D341Med (cell line): Measurements from ENCODE around the gene LRTM2.

Experiments
- DNase-seq: peaks from one replicate; pipeline ENCODE4 v3.0.0; 2012; ENCODE audit warnings: low spot score

The LRTM2 gene

DNA sequence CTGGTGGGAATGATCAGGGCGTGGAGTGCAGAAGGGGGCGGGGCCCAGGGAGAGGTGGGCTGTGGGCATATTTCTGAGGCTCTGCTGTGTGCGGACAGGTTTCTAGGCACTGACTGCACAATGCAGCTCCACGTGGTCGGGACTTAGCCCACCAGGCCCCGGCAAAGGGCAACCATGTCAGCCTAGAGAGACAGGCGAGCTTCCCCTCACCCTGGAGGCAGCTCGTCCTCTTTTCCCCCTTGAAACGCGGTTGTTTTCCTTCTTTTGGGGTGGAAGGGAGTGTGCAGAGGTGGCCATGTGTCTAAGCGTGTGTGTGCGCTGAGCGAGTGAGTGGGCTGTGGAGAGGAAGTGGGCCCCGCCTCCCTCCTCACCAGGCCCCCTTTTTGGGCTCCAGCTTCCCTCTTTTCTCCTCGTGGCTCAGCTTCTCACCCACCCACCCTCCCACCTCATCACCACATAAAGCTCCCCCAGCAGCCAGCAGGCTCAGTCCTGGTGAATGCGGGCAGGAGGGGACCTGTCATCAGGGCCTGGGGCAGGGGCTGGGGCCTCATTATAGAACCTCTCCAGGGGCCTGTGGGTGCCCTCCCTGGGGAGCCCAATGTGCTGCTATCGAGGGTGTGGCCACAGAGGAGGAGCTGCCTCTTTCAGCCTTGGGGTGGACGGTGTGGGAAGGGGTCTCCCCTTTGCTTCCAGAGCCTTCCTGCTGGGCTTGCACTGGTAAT is 22.0 kb downstream of the LRTM2 start:
- DNase-seq = no peak

DNA sequence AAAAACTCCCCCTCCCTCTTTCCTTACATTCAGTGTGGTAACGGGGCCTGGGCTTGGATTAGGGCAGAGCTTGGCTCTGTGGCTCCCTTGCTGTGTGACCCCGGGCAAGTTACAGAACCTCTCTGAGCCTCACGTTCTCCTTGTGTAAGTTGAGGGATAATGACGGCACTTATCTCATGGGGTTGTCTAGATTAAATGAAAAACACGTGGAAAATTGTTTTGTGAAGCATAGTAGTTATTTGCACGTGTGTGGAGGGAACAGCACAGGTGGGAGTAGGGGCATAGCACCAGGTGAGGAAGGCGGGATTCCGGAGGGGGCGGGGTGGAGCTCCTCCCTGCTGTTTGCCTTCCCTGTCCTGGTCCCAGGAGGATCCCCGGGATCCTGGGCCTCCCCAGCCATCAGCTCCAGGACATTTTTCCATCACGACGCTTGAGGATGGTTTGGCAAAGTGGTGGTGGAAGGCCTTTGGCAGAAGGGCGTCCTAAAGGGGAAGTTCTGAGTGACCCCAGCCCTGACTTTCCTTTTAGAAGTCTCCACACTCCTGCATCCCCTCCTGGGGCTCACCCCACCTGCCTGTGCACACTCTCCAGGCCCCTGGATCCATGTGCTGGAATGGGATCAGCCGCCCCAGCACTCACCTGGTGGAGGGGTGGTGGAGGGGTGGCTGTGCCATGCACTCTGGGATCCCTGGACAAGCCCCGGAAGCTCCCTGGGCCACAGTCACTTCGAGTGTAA is 22.7 kb downstream of the LRTM2 start:
- DNase-seq = no peak

DNA sequence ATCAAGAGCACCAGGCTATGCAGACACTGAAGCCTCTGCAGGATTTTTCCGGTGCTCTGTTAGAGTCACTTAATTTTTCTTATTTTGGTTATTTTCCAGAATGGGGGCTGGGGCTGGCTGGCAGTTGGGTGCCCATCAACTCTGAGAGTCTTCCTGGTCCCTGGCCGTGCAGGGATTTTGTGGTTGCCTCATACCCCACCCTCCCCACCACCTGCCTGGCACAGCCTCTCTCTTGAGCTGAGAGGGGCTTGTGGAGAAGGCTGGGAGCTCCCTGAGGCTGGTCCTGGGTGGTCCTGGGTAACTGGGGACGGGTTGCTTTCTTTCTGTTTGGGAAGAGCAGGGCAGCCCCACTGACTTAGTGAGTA is 23.3 kb downstream of the LRTM2 start:
- DNase-seq = no peak

DNA sequence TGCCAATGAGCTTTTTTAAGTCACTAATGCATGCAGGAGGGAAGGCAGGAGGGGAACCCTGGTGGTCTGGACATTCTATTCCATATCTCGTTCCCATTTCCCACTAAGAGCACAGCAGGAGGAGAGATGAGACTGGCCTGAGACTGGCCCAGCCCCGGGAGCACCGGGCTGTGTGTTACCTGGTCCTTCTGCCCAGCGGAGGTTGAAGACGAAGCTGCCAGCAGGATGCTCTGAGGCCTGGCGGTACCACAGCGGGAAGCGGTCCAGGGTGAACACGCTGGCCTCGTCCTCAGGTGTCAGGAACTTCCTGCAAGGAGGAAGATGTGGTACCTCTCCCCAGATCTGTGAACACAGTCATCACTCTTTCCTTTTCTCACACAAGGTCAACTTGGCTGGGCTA is 23.9 kb downstream of the LRTM2 start:
- no peak for DNase-seq

DNA sequence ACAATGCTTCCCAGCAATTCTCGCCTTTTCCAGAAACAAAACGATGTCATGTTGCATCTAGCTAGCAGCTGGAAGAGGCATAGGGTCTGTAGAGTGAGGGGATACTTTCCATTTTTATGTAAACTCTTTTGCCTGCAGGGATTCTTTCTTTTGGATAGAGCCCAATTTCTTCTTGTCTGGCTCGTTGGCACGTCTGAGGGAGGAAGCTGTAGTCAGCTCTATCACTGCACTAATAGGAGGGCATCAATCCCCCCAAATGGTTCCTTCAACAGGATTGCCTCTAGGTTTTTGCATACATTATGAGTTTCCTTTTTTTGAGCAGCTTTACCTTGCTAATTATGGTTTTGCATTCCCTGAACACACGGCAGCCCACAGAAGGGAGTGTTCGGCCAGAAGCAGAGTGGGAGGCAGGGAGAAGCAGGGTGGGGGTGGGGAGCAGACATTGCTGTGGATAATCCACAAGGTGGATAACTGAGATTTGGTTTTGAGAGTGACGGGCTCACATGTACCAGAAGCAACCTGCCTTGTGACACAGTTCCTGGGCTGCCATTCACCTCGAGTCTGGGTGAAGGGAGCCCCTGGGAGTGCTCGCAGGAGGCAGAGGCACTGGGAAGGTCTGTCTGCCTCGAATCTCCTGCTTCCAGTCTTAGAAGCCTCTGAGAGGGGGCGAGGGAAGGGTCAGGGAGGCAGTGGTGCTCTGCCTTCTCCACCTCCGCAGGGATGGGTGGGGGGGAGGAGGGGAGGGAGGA is 24.5 kb downstream of the LRTM2 start:
- DNase-seq = no peak

DNA sequence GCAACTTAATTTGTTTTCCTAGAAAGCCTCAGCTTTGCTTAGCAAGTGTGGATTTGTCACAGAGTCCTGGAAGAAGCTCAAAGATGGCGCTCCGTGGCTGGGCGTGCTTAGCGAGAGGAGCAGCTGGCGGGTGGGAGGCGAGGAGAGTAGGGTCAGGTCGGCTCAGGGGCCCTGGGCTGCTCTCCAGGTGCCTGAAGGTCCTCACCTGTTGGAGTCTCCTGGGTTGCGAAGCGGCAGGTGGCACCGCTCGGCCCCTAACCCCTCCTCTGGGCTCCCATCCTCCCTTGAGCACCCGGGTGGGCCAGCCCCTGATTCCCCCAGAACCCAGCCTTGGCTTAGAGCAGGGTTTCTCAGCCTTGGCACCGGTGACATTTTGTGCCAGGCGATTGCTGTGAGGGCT is 25.1 kb downstream of the LRTM2 start:
- no peak for DNase-seq

DNA sequence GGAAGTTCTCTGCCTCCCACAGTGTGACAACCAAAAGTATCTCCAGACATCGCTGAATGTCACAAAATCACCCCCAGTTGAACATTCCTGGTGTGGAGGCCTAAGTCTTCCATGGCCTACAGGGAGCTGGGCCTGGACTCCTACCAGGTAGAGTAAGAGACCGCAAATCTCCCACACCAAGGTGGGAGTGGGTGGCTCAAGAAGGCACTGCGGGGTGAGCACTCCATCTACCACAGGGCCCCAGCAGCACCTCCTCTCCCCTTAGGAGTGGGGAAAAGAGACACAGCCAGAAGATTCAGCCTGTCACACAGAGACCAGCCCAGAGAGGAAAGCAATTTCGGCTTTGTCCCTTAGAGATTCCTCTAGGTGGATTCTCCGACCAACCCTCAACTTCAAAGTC is 25.5 kb downstream of the LRTM2 start:
- no peak for DNase-seq

DNA sequence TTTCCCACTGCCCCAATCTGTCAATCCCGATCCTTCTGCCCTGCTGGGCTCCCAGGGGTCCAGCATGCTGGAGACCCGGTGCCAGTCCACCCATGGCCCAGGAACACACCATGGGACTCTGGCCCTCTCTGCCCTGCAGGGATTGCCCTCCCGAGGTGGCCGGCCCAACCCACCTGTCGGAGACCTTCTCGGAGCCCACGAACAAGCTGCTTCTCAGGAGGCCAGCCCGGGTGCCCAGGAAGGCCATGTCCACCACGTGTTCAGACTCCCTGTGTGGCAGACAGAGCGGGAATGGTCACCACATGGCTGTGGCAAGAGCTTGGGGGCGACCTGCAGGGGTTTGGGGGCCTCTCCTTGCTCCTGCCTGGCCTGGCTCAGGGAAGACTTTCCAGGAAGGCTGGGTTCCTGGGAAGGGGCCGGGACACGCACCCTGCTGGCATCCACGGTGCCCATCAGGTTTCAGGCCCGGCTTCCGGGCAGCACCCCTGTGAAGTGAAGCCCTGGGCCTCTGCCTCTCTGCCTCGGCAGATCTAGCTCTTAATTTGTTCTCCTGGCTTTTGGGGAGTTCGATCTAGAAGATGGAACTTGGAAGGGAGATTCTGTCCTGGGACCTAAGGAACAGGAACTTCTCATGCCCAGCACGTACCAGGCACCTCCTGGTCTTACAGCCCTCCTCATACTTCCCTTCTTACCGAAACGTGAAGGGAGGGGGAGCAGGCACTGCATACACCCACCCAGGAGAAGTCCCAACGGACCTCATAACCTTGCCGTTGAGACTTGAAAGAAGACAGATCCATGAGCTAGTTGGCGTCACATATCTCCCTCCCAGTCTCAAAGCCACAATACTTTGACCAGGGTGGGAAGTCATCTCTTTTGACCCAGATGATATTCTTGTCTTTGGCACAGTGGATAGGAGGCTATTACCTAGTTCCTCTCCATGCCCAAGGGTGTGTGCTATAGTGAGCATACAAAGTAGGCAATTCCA is 26.3 kb downstream of the LRTM2 start:
- DNase-seq = no peak

DNA sequence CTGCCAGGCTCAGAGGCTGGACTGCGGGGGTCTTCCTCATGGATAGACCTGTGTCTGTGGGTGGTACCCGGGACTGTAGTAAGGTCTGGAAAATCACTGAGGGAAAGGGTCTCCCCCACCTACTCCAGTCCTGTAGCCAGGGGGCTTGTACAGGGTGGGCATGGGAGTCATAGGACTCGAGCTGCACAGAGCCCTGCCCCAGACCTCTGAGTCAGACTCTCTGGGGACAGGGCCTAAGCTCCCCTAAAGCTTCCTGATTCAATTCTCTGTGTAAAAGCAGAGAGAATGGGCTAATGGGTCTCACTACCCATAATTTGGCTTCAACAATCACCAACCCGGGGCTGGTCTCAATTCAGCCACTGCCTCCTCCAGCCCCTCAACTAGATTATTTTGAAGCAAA is 27.0 kb downstream of the LRTM2 start:
- no peak for DNase-seq

DNA sequence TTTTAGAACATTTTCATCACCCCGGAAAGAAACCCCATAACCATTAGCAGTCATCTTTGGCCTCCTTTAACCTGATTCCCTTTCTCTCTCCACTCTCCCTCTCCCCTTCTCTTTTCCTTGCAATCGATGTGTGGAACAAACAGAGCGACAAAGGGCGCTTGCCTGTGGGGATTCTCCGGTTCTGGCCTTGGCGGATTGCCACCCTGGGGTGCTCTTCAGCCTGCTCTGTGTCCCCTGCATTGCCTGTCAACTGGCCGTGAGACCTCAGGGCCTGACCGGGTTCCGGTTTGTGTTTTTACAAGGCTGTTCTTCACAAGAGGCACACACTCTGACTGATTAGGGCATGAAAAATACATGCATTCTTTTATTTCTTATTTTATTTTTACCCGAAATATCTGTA is 27.8 kb downstream of the LRTM2 start:
- no peak for DNase-seq

DNA sequence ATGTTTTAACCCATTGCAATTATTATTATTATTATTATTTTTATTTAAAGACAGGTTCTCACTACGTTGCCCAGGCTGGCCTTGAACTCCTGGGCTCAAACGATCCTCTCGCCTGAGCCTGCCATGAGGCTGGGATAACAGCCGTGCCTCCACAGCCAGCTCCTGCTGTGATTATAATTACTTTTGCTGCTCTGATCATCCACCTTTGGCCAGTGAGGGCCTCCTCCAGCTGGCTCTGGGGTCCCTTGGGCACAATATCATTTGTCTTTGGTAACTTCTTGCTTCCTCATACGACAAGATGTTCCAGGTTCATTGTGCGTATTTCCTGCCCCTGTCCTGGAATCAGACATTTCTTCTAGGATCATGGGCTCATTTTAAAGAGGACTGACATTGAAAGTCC is 28.4 kb downstream of the LRTM2 start:
- DNase-seq = no peak

DNA sequence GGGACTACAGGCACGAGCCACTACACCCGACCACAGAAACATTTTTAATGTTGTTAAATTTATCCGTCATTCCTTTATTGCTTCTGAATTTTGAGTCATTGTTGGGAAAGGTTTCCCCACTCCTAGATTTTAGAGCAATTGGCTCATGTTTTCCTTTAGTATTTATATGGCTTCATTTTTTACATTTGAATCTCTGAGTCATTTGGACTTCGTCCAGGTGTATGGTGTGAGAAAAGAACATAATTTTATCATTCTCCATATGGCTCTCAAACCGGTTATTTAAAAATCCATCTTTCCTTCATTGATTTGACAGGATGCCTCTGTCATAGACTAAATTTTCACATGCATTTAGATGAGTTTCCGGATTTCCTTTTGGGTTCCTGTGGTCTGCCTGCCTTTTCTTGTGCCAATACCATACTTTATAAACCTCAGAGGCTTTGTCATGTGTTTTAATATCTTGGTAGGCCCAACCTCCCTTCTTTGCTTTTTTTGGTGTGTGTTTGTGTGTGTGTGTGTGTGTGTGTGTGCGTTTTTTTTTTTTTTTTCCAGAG is 30.9 kb downstream of the LRTM2 start:
- no peak for DNase-seq

DNA sequence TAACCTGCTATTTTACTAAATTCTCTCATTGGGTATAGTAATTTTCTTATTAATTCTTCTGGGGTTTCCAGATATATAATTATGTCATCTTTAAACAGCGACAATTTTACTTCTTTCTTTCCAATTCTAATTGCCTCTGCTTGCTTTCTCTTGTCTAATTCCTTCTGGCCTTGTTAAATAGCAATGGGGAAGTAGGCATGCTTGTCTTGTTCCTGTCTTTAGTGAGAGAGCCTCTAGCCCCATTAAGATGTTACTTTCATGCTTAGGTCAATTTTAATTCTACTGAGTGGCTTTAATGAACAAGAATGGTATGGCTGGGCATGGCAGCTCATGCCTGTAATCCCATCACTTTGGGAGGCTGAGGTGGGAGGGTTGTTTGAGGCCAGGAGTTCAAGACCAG is 31.7 kb downstream of the LRTM2 start:
- no peak for DNase-seq

DNA sequence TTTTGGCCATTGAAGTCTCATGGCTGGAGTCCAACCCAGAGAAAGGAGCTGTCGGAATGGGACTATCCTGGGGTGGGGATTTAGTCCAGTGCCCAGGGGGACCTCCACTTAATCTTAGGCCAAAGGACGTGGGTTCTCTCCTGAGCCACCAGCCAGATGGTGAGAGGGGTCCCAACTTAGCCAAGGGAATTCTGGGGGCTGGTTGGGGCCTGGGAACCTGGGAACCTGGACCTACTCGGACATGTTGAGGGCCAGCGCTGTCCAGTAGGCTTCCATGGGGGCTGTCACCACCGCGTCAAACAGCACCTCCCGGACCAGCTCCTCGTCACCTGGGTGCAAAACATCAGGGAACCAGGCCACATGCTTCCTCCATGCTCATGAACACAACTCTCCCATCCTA is 33.4 kb downstream of the LRTM2 start:
- DNase-seq = no peak

DNA sequence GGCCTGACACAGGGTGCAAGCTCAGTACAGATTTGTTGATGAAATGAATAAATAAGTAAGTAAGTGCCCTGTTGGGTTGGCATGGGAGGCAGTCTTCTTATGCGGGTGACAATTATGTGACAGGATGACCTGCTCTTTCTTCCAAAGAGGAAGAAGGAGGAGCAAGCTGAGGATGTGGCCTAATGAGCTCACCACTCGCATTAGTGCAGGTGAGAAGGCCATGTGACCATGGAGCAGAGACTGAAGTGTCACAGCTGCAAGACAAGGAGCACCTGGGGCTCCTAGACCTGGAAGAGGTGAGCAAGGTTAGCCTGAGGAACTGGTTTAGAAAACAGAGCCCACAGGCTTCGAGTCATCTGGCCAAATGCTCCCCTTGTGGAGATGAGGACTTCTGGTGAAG is 34.9 kb downstream of the LRTM2 start:
- no peak for DNase-seq

DNA sequence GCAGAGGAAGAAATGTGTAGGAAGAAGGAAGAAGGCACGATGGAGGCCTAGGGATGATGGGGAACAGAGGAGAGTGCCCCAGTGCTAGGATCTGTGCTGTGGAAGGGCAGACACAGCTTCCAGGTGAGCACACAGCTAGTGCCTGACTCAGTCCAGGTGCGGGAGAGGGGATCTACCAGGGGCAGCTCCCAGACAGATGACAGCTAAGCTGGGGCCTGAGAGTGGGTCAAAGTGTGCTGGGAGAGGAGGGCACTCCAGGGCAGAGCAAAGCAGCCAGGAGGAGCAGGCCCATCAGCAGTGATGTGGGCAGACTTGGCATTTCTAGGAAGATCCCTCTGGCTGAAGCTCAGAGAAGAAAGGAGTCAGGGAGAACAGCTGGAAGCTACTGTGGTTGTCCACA is 36.7 kb downstream of the LRTM2 start:
- no peak for DNase-seq

DNA sequence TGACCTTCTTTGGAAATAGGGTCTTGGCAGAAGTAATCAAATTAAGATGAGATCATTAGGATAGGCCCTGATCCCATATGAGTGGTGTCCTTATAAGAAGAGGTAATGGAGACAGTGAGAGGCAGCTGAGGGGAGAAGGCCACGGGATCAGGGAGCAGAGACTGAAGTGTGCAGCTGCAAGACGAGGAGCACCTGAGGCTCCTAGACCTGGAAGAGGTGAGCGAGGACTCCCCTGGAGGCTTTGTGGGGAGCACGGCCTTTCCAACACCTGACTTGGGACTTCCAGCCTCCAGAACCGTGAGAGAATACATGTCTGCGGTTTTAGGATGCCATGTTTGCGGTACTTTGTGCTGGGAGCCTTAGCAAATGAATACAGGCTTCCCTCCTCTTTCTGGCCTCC is 37.5 kb downstream of the LRTM2 start:
- DNase-seq = no peak

DNA sequence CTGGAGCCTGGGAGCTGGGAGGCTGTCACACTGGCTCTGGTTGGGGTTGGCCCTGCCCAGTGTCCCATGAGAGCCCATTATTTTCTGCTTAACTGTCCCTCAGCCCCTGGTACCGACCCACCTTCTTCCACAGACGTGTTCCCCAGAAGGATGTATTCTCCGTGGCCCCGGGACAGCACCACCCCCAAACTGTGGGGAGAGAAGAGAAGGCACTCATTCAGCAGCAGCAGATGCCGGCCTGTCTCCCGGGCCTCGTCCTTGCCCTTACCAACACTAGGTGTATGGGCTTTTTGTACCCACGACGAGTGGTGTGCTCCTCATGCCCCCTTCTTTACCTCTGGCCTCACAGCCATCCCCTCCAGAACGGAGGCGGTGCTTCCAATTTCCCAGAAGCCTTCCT is 38.1 kb downstream of the LRTM2 start:
- DNase-seq = no peak

DNA sequence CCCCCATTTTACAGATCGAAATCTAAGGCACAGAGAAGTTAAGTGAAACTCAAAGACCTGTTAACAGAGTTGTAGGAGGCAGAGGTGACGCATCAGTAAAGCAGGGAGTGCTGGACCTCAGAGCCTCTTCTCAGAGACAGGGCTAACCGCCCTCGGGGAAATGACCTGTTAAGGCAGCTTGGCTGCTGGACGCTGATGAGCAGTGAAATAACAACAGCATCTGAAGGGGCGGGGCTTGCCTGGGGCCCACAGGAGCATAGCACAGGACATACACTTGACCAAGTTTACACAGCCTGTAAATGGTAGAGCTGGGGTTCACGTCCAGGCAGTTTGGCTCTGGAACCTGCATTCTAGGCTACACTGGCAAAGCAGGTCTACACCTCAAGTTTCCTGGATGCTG is 39.3 kb downstream of the LRTM2 start:
- no peak for DNase-seq

DNA sequence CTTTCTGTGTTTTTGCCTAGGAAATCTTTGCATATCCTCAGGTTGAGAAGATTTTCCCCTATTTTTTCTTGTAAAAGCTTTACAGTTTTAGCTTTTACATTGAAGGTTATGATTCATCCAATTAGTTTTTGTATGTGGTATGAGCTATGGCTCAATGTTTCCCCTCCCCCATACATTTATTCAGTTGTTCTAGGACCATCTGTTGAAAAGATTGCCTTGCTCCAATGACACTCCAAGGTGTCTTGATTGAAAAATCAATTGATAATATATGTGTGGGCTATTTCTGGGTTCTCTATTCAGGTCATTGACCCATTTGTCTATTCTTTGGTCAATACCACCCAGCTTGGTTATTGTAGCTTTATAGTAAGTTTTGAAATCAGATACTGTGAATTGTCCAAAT is 42.6 kb downstream of the LRTM2 start:
- no peak for DNase-seq

DNA sequence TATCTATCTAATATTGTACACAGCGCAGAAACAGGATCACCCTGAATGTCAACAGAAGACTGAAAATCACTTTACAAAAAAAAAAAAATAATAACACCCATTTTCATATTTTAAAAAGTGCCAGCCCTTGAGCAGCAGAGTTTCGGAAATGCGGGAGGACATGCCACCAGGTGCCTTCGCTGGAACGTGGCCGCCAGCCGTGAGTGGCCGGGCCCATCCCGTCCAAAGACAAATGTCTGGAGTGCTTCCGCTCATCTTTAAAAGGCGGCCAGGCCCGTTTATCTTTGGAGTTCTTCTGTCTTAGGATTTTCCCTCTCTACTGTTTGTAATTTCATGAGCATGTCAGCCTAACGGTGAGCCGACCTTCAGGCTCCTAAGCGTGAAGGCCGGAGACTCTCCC is 43.5 kb downstream of the LRTM2 start:
- no peak for DNase-seq

DNA sequence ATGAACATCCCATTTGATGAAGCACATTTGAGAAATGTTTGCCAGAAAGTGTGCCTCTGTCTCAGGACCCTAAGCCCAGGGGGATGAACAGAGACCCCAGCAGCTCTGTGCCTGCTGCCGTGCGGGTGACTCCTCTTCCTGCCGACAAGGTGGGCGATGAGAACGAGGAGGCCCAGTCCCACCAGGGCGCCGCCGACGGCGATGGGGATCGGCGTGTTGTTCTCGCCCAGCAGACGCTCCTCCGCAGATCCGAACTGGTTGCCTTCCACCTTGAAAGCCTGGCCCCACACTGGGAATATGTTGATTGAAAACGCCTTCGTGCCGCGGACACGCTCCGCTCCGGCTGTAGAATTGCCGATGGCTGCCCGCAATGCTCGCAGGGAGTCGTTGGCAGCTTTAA is 44.1 kb downstream of the LRTM2 start:
- DNase-seq = no peak
